Left forelimb (tissue), 1 donor: ENCODE data around the gene MIPOL1.

Source experiments
- DNase-seq: peaks from one replicate; pipeline ENCODE4 v3.0.0-alpha.2; 2018; ENCODE audit warnings: low spot score

MIPOL1 gene

GRCh38 chr14:37597914-37598746, 400.4 kb downstream of the MIPOL1 start:
- no peak for DNase-seq

- no peak for DNase-seq
Observed at GRCh38 chr14:37598747-37599506, 401.2 kb downstream of the MIPOL1 start.

- DNase-seq: no peak
Observed at GRCh38 chr14:37599507-37600368, 402.0 kb downstream of the MIPOL1 start.

GRCh38 chr14:37600880-37601741, 403.4 kb downstream of the MIPOL1 start:
- no peak for DNase-seq

GRCh38 chr14:37601865-37602264, 404.1 kb downstream of the MIPOL1 start:
- DNase-seq: no peak
